Measurements from ENCODE around the gene MTERF4.

MTERF4 gene

DNA sequence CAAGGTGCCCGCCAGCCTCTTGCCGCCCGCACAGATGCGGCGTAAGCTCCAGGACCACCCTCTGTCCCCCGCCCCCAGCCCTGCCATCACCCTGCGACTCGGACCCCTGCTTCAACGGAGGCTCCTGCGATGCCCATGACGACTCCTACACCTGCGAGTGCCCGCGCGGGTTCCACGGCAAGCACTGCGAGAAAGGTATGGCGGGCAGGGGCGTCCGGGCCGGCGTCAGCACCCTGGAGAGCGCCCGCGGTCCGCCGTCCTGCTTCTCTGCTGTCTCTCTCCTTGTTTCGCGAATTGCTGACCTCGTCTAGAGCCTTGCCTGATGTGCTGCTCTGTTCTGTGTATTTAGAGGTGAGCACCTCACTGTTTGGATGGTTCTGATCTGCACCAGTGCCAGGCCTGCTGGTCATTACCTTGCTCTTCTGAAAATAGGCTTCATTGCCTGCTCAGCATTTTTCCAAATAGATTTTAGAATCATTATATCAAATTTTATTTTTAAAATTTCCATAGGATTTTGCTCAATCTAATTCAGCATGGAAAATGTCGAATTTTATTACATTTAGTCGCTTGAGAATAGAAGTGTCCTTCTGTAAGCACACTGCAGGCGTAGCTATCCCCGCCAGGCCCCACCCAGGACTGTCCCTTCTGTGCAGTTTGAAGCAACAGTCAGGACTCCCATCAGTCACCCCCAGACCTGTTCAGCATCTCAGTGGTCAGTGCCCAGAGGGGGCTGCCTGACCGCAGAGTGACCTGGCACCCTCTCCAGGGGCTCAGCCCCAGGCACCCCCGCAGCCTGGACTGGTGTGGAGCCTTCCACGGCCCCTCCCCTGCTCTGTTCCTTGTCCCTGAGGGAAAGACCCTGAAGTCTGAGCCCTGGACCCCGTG is 52.1 kb downstream of the MTERF4 start:
- no peak for DNase-seq

DNA sequence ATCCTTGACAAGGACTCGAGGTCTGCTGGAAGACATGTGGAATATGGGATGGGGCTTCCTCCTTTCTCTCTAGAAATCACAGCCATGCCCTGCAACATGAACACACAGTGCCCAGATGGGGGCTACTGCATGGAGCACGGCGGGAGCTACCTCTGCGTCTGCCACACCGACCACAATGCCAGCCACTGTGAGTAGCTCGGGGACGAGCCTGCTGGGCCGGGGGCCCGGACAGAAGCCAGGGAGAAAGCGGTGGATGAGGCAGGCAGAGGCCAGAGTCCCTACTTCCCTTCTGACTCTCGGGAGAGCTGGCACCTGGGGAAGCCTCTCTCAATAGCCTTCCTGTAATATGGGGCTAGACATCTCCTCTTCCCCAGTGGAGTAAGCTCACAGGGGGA is 53.1 kb downstream of the MTERF4 start:
- DNase-seq, result no peak

GRCh38 chr2:241048149-241048948 is 53.7 kb downstream of the MTERF4 start:
- DNase-seq, result no peak

GRCh38 chr2:241047253-241048010 is 54.7 kb downstream of the MTERF4 start:
- no peak for DNase-seq
